Measurements from ENCODE around the gene RGL4.
"Not testable (repeated sequence)": the region's sequence is repeated elsewhere in the genome, so short reads cannot be mapped to it uniquely, and the experiment has no call there.

RGL4 gene

GRCh38 chr22:23698673-23699235, 7.9 kb downstream of the RGL4 start:
- no peak for DNase-seq (ENCODE audit: low spot score)

- no peak for DNase-seq (ENCODE audit: low spot score)
Measured at GRCh38 chr22:23700706-23701105, 9.9 kb downstream of the RGL4 start.

- no peak for DNase-seq (ENCODE audit: low spot score)
Measured at GRCh38 chr22:23704062-23704461, 13.2 kb downstream of the RGL4 start.

- DNase-seq (ENCODE audit: low spot score), result no peak
Measured at GRCh38 chr22:23704829-23705228, 14.0 kb downstream of the RGL4 start.

- DNase-seq (ENCODE audit: low spot score), result no peak
Measured at GRCh38 chr22:23705358-23705757, 14.5 kb downstream of the RGL4 start.

GRCh38 chr22:23708270-23708669, 17.5 kb downstream of the RGL4 start:
- DNase-seq (ENCODE audit: low spot score), result no peak

- DNase-seq (ENCODE audit: low spot score), result no peak
Measured at GRCh38 chr22:23709107-23709506, 18.3 kb downstream of the RGL4 start.

GRCh38 chr22:23712256-23712655, 21.4 kb downstream of the RGL4 start:
- no peak for DNase-seq (ENCODE audit: low spot score)

- DNase-seq (ENCODE audit: low spot score), result no peak
Measured at GRCh38 chr22:23713696-23714595, 23.1 kb downstream of the RGL4 start.

- no peak for DNase-seq (ENCODE audit: low spot score)
Measured at GRCh38 chr22:23714596-23715578, 24.1 kb downstream of the RGL4 start.

GRCh38 chr22:23715806-23716375, 25.1 kb downstream of the RGL4 start:
- DNase-seq (ENCODE audit: low spot score), result peak; percentile 33

- peak; percentile 69 for DNase-seq (ENCODE audit: low spot score)
Measured at GRCh38 chr22:23716811-23717801, 26.3 kb downstream of the RGL4 start.

- DNase-seq (ENCODE audit: low spot score), result no peak
Measured at GRCh38 chr22:23718371-23719165, 27.8 kb downstream of the RGL4 start.

- no peak for DNase-seq (ENCODE audit: low spot score)
Measured at GRCh38 chr22:23720855-23721254, 30.0 kb downstream of the RGL4 start.

GRCh38 chr22:23722160-23722559, 31.3 kb downstream of the RGL4 start:
- DNase-seq (ENCODE audit: low spot score), result no peak

GRCh38 chr22:23722724-23723123, 31.9 kb downstream of the RGL4 start:
- DNase-seq (ENCODE audit: low spot score), result no peak

GRCh38 chr22:23728108-23728507, 37.3 kb downstream of the RGL4 start:
- not testable (repeated sequence) for DNase-seq (ENCODE audit: low spot score)

- no peak for DNase-seq (ENCODE audit: low spot score)
Measured at GRCh38 chr22:23737696-23738095, 46.9 kb downstream of the RGL4 start.

GRCh38 chr22:23742505-23743264, 51.9 kb downstream of the RGL4 start:
- no peak for DNase-seq (ENCODE audit: low spot score)
